Measurements from ENCODE around the gene PXK.
"Not testable (repeated sequence)": the region's sequence is repeated elsewhere in the genome, so short reads cannot be mapped to it uniquely, and the experiment has no call there.

The PXK gene

GRCh38 chr3:58323529-58324390 is 8.9 kb upstream of the PXK start:
- no peak for DNase-seq

- DNase-seq: no peak
Observed at GRCh38 chr3:58324391-58325390, 8.0 kb upstream of the PXK start.

- no peak for DNase-seq
Observed at GRCh38 chr3:58325525-58325992, 7.1 kb upstream of the PXK start.

DNA sequence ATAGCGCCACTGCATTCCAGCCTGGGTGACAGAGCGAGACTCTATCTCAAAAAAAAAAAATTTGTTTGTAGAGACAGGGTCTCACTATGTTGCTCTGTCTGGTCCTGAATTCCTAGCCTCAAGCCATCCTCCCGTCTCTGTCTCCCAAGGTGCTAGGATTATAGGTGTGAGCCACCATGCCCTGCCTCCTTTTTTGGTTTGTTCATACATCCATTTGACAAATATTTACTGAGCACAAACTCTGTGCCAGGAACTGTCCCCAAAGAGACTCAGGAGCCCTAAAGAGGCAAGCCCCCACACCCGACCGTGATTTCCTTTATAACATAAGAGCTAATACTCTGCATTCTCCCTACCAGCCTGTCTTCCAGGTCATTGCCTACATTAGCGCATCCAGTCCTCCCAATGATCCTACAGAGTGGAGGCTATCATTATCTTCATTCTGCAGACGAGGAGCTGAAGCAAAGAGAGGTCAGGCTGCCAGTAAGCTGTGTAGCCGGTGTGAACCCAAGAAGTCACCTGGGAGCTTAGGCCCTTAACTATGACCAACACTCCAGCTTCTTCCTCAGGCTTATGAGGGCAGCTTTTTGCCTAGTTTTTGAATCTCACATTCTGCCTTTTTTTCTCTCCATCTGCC is 6.3 kb upstream of the PXK start:
- no peak for DNase-seq

- DNase-seq: no peak
Observed at GRCh38 chr3:58329150-58329921, 3.4 kb upstream of the PXK start.

DNA sequence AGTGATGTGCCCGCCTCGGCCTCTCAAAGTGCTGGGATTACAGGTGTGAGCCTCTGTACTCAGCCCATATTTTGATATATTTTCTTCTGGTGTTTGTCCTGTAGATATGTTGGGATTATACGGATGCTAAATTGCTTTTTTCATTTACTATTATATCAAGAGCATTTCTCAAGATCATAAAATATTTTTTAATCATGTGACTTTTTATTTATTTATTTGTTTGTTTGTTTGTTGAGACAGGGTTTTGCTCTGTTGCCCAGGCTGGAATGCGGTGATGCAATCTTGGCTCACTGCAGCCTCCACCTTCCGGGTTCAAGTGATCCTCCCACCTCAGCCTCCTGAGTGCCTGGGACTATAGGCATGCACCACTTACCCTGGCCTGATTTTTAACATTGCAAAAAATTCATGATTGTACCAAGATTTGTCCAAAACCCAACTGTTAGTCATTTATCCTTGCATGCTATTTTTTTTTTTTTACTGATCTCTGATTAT is 2.7 kb upstream of the PXK start:
- no peak for DNase-seq

DNA sequence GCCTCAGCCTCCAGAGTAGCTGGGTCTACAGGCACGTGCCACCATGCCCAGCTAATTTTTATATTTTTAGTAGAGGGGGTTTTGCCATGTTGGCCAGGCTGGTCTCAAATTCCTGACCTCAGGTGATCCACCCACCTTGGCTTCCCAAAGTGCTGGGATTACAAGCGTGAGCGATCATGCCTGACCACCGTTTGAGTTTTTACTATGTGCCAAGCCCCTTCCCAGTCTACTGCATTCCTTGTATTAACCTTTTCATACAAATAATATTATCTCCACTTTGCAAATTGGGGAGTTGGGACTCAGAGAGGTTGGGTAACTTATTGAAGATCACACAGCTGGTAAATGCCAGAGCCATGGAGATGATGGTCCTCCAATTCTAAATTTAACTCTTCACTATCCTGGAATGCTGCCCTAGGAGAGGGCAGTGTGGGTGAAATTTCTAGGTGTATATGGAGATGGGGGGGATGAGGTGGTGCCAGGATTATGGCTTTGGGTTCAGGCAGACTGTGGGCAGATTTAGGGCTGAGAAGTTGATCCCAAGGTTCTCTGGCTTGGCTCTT is 1.0 kb upstream of the PXK start:
- DNase-seq: no peak

- no peak for DNase-seq
Observed at GRCh38 chr3:58333206-58334012, 717 bp downstream of the PXK start.

DNA sequence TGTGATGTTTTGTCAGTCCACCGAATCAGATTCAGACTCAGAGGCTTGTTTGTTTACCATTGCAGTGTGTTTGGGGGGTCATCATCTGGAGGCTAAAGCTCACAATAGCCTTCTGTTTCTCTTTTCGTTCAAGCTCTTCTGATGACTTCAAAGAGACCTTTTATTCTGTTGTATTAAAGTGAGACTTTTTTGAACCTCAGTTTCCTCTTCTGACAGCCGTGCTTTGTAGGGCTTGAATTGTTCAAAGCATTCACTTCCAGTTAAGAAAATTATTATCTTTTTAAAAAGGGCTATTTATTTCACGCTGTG is 1.3 kb downstream of the PXK start:
- no peak for DNase-seq

GRCh38 chr3:58334506-58334884 is 1.8 kb downstream of the PXK start:
- no peak for DNase-seq

- DNase-seq: no peak
Observed at GRCh38 chr3:58335652-58335947, 2.9 kb downstream of the PXK start.

DNA sequence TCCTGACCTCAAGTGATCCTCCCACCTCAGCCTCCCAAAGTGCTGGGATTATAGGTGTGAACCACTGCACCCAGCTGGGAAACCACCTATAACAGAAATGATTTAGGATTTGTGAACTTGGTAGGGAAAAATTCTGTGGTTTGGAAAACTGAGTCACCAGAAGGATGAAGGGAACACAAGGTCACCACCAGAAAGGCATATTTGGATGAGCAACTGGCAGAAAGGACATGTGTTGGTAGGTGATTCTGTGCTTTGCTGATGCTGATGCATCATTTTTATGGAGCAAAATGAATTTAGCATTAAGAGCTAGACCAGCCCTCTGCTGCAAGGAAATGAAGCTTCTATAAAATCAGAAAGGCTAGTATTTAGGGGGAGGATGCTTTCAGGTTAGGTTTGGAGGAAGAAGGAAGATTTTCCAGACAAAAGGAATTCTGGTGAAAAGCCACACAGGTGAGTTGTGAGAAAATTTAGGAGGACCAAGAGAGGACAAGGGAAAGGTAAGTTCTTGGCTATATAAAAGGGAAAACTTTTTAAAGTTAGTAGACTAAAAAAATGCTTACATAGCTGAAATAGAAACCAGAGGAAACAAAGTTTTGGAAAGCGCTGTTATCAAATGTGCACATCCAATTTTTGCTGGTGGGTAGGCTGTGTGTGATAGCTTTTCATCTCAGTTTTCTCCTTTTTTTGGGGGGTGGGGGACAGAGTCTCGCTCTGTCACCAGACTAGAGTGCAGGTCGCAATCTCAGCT is 3.6 kb downstream of the PXK start:
- no peak for DNase-seq

DNA sequence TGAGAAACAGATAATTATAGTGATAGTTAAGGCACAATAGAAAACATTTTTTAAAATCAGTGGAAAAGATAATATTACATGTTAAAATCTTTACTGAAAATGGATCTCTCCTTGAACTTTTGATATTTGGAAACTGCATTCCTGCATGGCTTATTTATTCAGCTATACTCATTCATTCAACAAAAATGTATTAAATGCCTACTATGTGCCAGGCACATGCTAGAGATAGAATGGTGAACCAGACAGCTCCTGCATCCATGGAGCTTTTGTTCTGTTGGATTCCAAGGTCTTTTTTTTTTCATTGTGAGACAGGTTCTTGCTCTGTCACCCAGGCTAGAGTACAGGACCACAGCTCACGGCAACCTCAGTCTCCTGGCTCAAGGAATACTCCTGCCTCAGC is 4.5 kb downstream of the PXK start:
- DNase-seq: no peak

DNA sequence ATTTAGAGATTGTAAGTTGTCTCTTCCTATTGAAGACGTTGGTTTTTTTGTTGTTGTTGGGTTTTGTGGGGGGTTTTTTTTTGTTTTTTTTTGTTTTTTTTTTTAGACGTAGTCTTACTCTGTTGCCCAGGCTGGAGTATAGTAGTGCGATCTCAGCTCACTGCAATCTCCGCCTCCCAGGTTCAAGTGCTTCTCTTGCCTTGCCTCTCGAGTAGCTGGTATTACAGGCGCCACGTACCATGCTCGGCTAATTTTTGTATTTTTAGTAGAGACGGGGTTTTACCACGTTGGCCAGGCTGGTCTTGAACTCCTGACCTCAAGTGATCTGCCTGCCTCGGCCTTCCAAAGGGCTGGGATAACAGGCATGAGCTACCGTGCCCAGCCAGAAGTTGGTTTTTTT is 6.5 kb downstream of the PXK start:
- DNase-seq: not testable (repeated sequence)

- DNase-seq: no peak
Observed at GRCh38 chr3:58340594-58341244, 8.0 kb downstream of the PXK start.

- no peak for DNase-seq
Observed at GRCh38 chr3:58341376-58341775, 8.7 kb downstream of the PXK start.

- no peak for DNase-seq
Observed at GRCh38 chr3:58342676-58343075, 10.0 kb downstream of the PXK start.

DNA sequence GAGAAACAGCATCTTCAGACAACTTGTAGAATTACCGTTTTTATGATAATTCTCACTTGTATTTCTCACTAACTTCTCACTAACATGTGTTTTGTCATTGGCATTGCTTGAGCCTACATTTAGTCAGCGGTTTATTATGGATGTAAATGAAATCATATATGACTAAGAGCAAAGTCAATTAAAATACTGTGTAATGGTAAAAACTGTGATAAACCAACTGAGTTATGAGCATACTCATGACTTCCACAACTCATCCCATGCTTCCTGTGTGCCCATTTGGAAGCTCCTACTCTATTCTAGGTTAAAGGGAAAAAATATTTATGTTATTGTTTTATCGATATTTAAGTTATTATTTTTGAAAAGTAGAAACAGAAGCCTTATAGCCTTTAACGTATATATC is 12.8 kb downstream of the PXK start:
- no peak for DNase-seq

GRCh38 chr3:58346368-58346767 is 13.7 kb downstream of the PXK start:
- DNase-seq: no peak

GRCh38 chr3:58347984-58348383 is 15.3 kb downstream of the PXK start:
- DNase-seq: no peak
